A549 (cell line): ENCODE results near the gene THAP3. TPM values are rescaled to one million over a fixed set of nuclear protein-coding genes. Genes with fewer than 3 reads are reported as not detected.

Experiments used
- ATAC-seq, 2 experiments: fragments of 200-7000 bp in 1 of 2; fragments of >200 bp in 1 of 2; cut with Nextera tagmentation in 1 of 2; cut with Tn5 transposase in 1 of 2; 3 replicates each; pipeline versions ENCODE4 v1.8.0 to v1.9.1; 2018 to 2020; ENCODE audit warnings: mild to moderate bottlenecking in 1 of 2, moderate library complexity in 1 of 2
- CTCF ChIA-PET: fragments of 300-600 bp; sonication (Branson Sonifier 250); formaldehyde crosslinking; extraction: SDS; loops from one replicate; lab custom pipeline; 2021; ENCODE audit warnings: antibody characterized with exemption, inconsistent platforms; lab: Yijun Ruan, JAX
- POLR2A ChIA-PET: fragments of 350-600 bp; formaldehyde crosslinking; extraction: SDS; loops from one replicate; lab custom pipeline; 2021; ENCODE audit warnings: antibody characterized with exemption, inconsistent platforms; lab: Yijun Ruan, JAX
- DNase-seq, 2 experiments: peaks; one replicate each; pipeline versions ENCODE4 v3.0.0 to v3.0.0-alpha.2; 2011 to 2016; ENCODE audit warnings: low read depth in 1 of 2, low spot score in 1 of 2
- FAIRE-seq: peaks from 2 replicates; lab custom pipeline; 2011; peaks lifted over from hg19 to GRCh38; lab: Jason Lieb, UNC
- H3K27ac ChIP-seq, 2 experiments: fragments of >200 bp; sonication (Bioruptor Twin); formaldehyde crosslinking; 3 replicates each; pipeline ENCODE4 v1.5.1; 2016 to 2017
- H3K4me1 ChIP-seq: fragments of >200 bp; sonication (Bioruptor Twin); formaldehyde crosslinking; 3 replicates; pipeline ENCODE4 v1.6.1; 2016
- H3K4me2 ChIP-seq: fragments of >200 bp; sonication (Bioruptor Twin); formaldehyde crosslinking; 3 replicates; pipeline ENCODE4 v1.6.1; 2016
- H3K4me3 ChIP-seq: fragments of >200 bp; sonication (Bioruptor Twin); formaldehyde crosslinking; 3 replicates; pipeline ENCODE4 v1.5.1; 2016
- H3K9me3 ChIP-seq: fragments of >200 bp; sonication (Bioruptor Twin); formaldehyde crosslinking; 3 replicates; pipeline ENCODE4 v1.6.1; 2016
- ATOH8 ChIP-seq: fragments of 250-450 bp; sonication (Bioruptor Pico); IDR thresholded peaks from 2 replicates; pipeline ENCODE4 v1.5.0; 2020; ENCODE audit warnings: low read depth, mild to moderate bottlenecking, moderate library complexity
- BCL3 ChIP-seq: fragments of >200 bp; sonication (Bioruptor Twin); formaldehyde crosslinking; IDR thresholded peaks from 3 replicates; pipeline ENCODE4 v1.6.1; 2016
- CBX2 ChIP-seq: fragments of 200-600 bp; sonication (generic); IDR thresholded peaks from 2 replicates; pipeline ENCODE4 v1.6.1; 2016; ENCODE audit warnings: low read depth, mild to moderate bottlenecking, borderline replicate concordance
- CTCF ChIP-seq: fragments of >200 bp; sonication (Bioruptor Twin); formaldehyde crosslinking; IDR thresholded peaks from 3 replicates; pipeline ENCODE4 v1.5.1; 2016
- E2F6 ChIP-seq: IDR thresholded peaks from 2 replicates; pipeline ENCODE4 v1.6.1; 2012; ENCODE audit warnings: low read depth, borderline replicate concordance
- EHF ChIP-seq: fragments of 250-450 bp; sonication (Bioruptor Pico); IDR thresholded peaks from 2 replicates; pipeline ENCODE4 v1.5.0; 2020; ENCODE audit warnings: mild to moderate bottlenecking
- FOSB ChIP-seq: fragments of 250-450 bp; sonication (Bioruptor Pico); IDR thresholded peaks from 2 replicates; pipeline ENCODE4 v1.5.0; 2020; ENCODE audit warnings: mild to moderate bottlenecking, moderate library complexity
- FOSL2 ChIP-seq, 2 experiments: fragments of 450-650 bp in 1 of 2; fragments of >200 bp in 1 of 2; sonication (Bioruptor Twin) in 1 of 2; formaldehyde crosslinking; IDR thresholded peaks; 2 replicates each; pipeline versions ENCODE4 v1.5.0 to v1.6.1; 2016 to 2020; ENCODE audit warnings: mild to moderate bottlenecking in 1 of 2, moderate library complexity in 1 of 2
- HES2 ChIP-seq: fragments of >200 bp; sonication (Bioruptor Twin); formaldehyde crosslinking; IDR thresholded peaks from 2 replicates; pipeline ENCODE4 v1.6.1; 2016
- HEYL ChIP-seq: fragments of 250-450 bp; sonication (Bioruptor Pico); IDR thresholded peaks from 2 replicates; pipeline ENCODE4 v1.8.0; 2021; ENCODE audit warnings: mild to moderate bottlenecking, moderate library complexity
- HOXB13 ChIP-seq: fragments of 250-450 bp; sonication (Bioruptor Pico); IDR thresholded peaks from 2 replicates; pipeline ENCODE4 v1.5.0; 2020; ENCODE audit warnings: low read depth, mild to moderate bottlenecking, moderate library complexity
- HOXB5 ChIP-seq: fragments of 250-450 bp; sonication (Bioruptor Pico); IDR thresholded peaks from 2 replicates; pipeline ENCODE4 v1.5.0; 2020; ENCODE audit warnings: mild to moderate bottlenecking, moderate library complexity
- JUN ChIP-seq, 2 experiments: fragments of >200 bp; sonication (Bioruptor Twin); formaldehyde crosslinking; IDR thresholded peaks; 2 replicates in 1 of 2; 3 replicates in 1 of 2; pipeline ENCODE4 v1.6.1; 2016 to 2017
- JUNB ChIP-seq: fragments of >200 bp; sonication (Bioruptor Twin); formaldehyde crosslinking; IDR thresholded peaks from 2 replicates; pipeline ENCODE4 v1.6.1; 2016
- KDM1A ChIP-seq: fragments of 200-600 bp; sonication (generic); IDR thresholded peaks from 2 replicates; pipeline ENCODE4 v1.6.1; 2016; ENCODE audit warnings: low read depth, mild to moderate bottlenecking
- KDM5A ChIP-seq: fragments of 200-600 bp; sonication (generic); IDR thresholded peaks from 2 replicates; pipeline ENCODE4 v1.6.1; 2016; ENCODE audit warnings: antibody characterized with exemption, mild to moderate bottlenecking
- PHF8 ChIP-seq: fragments of 200-600 bp; sonication (generic); IDR thresholded peaks from 2 replicates; pipeline ENCODE4 v1.6.1; 2016; ENCODE audit warnings: low read depth, mild to moderate bottlenecking, antibody characterized with exemption, moderate library complexity, borderline replicate concordance
- RAD21 ChIP-seq, 2 experiments: fragments of >200 bp in 1 of 2; sonication (Bioruptor Twin) in 1 of 2; formaldehyde crosslinking in 1 of 2; IDR thresholded peaks in 1 of 2; conservative IDR thresholded peaks in 1 of 2; 2 replicates in 1 of 2; 3 replicates in 1 of 2; pipeline ENCODE4 v1.6.1; 2012 to 2018; ENCODE audit warnings: inconsistent platforms in 1 of 2
- RFX5 ChIP-seq: fragments of 450-650 bp; IDR thresholded peaks from 2 replicates; pipeline ENCODE4 v1.7.1; 2014; ENCODE audit warnings: antibody characterized with exemption, mild to moderate bottlenecking, moderate library complexity
- RNF2 ChIP-seq: fragments of 200-600 bp; sonication (generic); IDR thresholded peaks from 2 replicates; pipeline ENCODE4 v1.6.1; 2016; ENCODE audit warnings: low read depth, mild to moderate bottlenecking, antibody characterized with exemption, moderate library complexity, borderline replicate concordance
- TFCP2L1 ChIP-seq: fragments of 250-450 bp; sonication (Bioruptor Pico); IDR thresholded peaks from 2 replicates; pipeline ENCODE4 v1.5.0; 2021; ENCODE audit warnings: mild to moderate bottlenecking
- ZC3H11A ChIP-seq: fragments of 450-650 bp; IDR thresholded peaks from 2 replicates; pipeline ENCODE4 v1.6.1; 2014; ENCODE audit warnings: antibody characterized with exemption, mild to moderate bottlenecking
- ZFP36 ChIP-seq: fragments of 450-650 bp; IDR thresholded peaks from 2 replicates; pipeline ENCODE4 v1.6.1; 2014; ENCODE audit warnings: borderline replicate concordance; ENCODE audit not compliant: partially characterized antibody
- ZNF302 ChIP-seq: fragments of 250-450 bp; sonication (Bioruptor Pico); IDR thresholded peaks from 2 replicates; pipeline ENCODE4 v1.9.0; 2021; ENCODE audit warnings: inconsistent platforms, mild to moderate bottlenecking, moderate library complexity
- WGBS: methylation state at CpG from one replicate; pipeline ENCODE4 v1.1.6; 2017; ENCODE audit errors: missing lambda C conversion rate; 5-methylcytosine and 5-hydroxymethylcytosine counted together
- polyA plus RNA-seq, 4 experiments: library from polyadenylated mRNA; depleted of rRNA in 3 of 4; stranded (reverse); fragments of >200 nt; fragmentation: RNase III in 1 of 4; extraction: RNeasy Plus Mini Kit Qiagen cat#74134 plus additional on column Dnase treatment in 1 of 4; gene quantifications; 2 replicates in 3 of 4; 3 replicates in 1 of 4; pipeline ENCODE4 v1.2.3, GENCODE V29; 2011 to 2017

The THAP3 gene
- polyA plus RNA-seq, 2 of the 4 experiments (the other 2 are of a cell fraction), result 6.5 to 12.0 TPM

GRCh38 chr1:6580119-6580592, 44.5 kb upstream of the THAP3 start:
- DNase-seq, result no peak
- ChIA-PET POLR2A (interaction anchor here (1.0 to 1.6 kb wide), 4 partner anchors 9 to 26 kb away, joined by 3 to 6 read pairs (median 4); partner anchors contain the start of genes KLHL21 and NOL9), CTCF (interaction anchor here (1.0 to 3.9 kb wide), 2 partner anchors 26 to 74 kb away, joined by 3 to 16 read pairs; partner anchors contain the start of genes NOL9 and TAS1R1)
- ATAC-seq, result peak; percentile 65 to 66; a peak in 4 of 6 replicates
- no peak for FAIRE-seq
- H3K4me1 ChIP-seq, result peaks cover 25% of the 10 kb centered on the region
- TF ChIP-seq KDM1A, result no peak
- TF ChIP-seq TFCP2L1 (CRISPR knock-in tag), result no peak
- TF ChIP-seq ZFP36, result no peak
- TF ChIP-seq HEYL (CRISPR knock-in tag), result no peak
- no peak for TF ChIP-seq EHF (CRISPR knock-in tag)
- TF ChIP-seq PHF8, result peak; percentile 46; the same call in 1 of the 2 replicates
- TF ChIP-seq KDM5A, result no peak
- TF ChIP-seq RFX5, result no peak
- TF ChIP-seq RAD21 (conservative IDR thresholded peaks at IDR 0.05 in 1 of 2, IDR thresholded peaks at IDR 0.05 in 1 of 2), result no peak
- no peak for TF ChIP-seq HES2
- TF ChIP-seq HOXB5 (CRISPR knock-in tag), result no peak
- TF ChIP-seq CBX2, result no peak
- TF ChIP-seq FOSB (CRISPR knock-in tag), result no peak
- TF ChIP-seq JUN (IDR thresholded peaks at IDR 0.05), result 0 out of 5 replicates have a peak, but pooled peaks have one; percentile 5 to 13
- H3K9me3 ChIP-seq, result no peaks in the 10 kb centered on the region
- peak overlapping the region; percentile 92 for H3K4me2 ChIP-seq
- H3K4me3 ChIP-seq, result peak overlapping the region; percentile 88
- H3K27ac ChIP-seq, result peak overlapping the region; percentile 80 to 93
- 4% methylated on average over 21 of the region's 30 CpGs for WGBS

GRCh38 chr1:6580593-6581409, 43.9 kb upstream of the THAP3 start:
- peaks cover 25% of the 10 kb centered on the region for H3K4me1 ChIP-seq
- peak in 1 of 2 experiments; percentile 7; a peak in 3 of 6 replicates for ATAC-seq
- no peak for DNase-seq
- H3K9me3 ChIP-seq, result no peaks in the 10 kb centered on the region
- CTCF ChIA-PET, result interaction anchor here (0.9 to 3.9 kb wide), 2 partner anchors 27 to 121 kb away, joined by 5 to 16 read pairs; partner anchors contain the start of genes DNAJC11, NOL9 and TAS1R1
- peak overlapping the region; percentile 88 for H3K4me3 ChIP-seq
- TF ChIP-seq KDM1A, result no peak
- TF ChIP-seq EHF (CRISPR knock-in tag), result no peak
- no peak for TF ChIP-seq CTCF
- no peak for TF ChIP-seq RNF2
- no peak for TF ChIP-seq RFX5
- TF ChIP-seq KDM5A, result no peak
- TF ChIP-seq BCL3, result no peak
- TF ChIP-seq ZFP36, result no peak
- no peak for TF ChIP-seq E2F6
- no peak for TF ChIP-seq RAD21 (conservative IDR thresholded peaks at IDR 0.05 in 1 of 2, IDR thresholded peaks at IDR 0.05 in 1 of 2)
- TF ChIP-seq JUN (IDR thresholded peaks at IDR 0.05), result no peak
- no peak for TF ChIP-seq HOXB13
- TF ChIP-seq ZC3H11A, result no peak
- no peak for TF ChIP-seq JUNB
- no peak for TF ChIP-seq ATOH8 (CRISPR knock-in tag)
- no peak for TF ChIP-seq FOSL2 (IDR thresholded peaks at IDR 0.05)
- no peak for TF ChIP-seq FOSL2 (CRISPR knock-in tag; IDR thresholded peaks at IDR 0.05)
- no peak for TF ChIP-seq ZNF302 (CRISPR knock-in tag)
- POLR2A ChIA-PET, result interaction anchor here (1.2 to 1.6 kb wide), 2 partner anchors 8 to 20 kb away, joined by 3 to 5 read pairs; no protein-coding TSS in a partner anchor
- WGBS, result 43% methylated on average over 15 of the region's 19 CpGs
- no peak for FAIRE-seq
- H3K27ac ChIP-seq, result peak overlapping the region; percentile 80 to 93; a peak in 5 of 6 replicates
- peak overlapping the region; percentile 92 for H3K4me2 ChIP-seq
